GM18858 (cell line): Measurements from ENCODE around the gene VEZF1.

ENCODE experiments used
- ATAC-seq: cut with Tn5 transposase; IDR thresholded peaks from one replicate; pipeline ENCODE4 v1.9.1; 2021; ENCODE audit not compliant: unreplicated experiment

The VEZF1 gene

GRCh38 chr17:57999010-57999495 lies 11.0 kb upstream of the VEZF1 start:
- no peak for ATAC-seq

- ATAC-seq = no peak
Observed at GRCh38 chr17:57997085-57997809, 9.2 kb upstream of the VEZF1 start.

- ATAC-seq = peak; percentile 44
Observed at GRCh38 chr17:57995076-57995956, 7.3 kb upstream of the VEZF1 start.

GRCh38 chr17:57994436-57994835 lies 6.4 kb upstream of the VEZF1 start:
- ATAC-seq = no peak

GRCh38 chr17:57993471-57994365 lies 5.7 kb upstream of the VEZF1 start:
- ATAC-seq = no peak

GRCh38 chr17:57991537-57991936 lies 3.5 kb upstream of the VEZF1 start:
- ATAC-seq = no peak

- no peak for ATAC-seq
Observed at GRCh38 chr17:57990037-57990436, 2.0 kb upstream of the VEZF1 start.

GRCh38 chr17:57988301-57989250 lies 522 bp upstream of the VEZF1 start:
- peak; percentile 56 for ATAC-seq

- no peak for ATAC-seq
Observed at GRCh38 chr17:57986841-57987580, 1.0 kb downstream of the VEZF1 start.

- no peak for ATAC-seq
Observed at GRCh38 chr17:57985675-57985974, 2.4 kb downstream of the VEZF1 start.

- ATAC-seq = no peak
Observed at GRCh38 chr17:57984936-57985674, 2.9 kb downstream of the VEZF1 start.

- no peak for ATAC-seq
Observed at GRCh38 chr17:57984261-57984890, 3.7 kb downstream of the VEZF1 start.

GRCh38 chr17:57983446-57983845 lies 4.6 kb downstream of the VEZF1 start:
- ATAC-seq = no peak

- no peak for ATAC-seq
Observed at GRCh38 chr17:57982452-57983170, 5.4 kb downstream of the VEZF1 start.

GRCh38 chr17:57980522-57980921 lies 7.5 kb downstream of the VEZF1 start:
- no peak for ATAC-seq

- ATAC-seq = no peak
Observed at GRCh38 chr17:57979076-57979475, 9.0 kb downstream of the VEZF1 start.

GRCh38 chr17:57976594-57976993 lies 11.5 kb downstream of the VEZF1 start:
- no peak for ATAC-seq

- ATAC-seq = no peak
Observed at GRCh38 chr17:57975044-57975443, 13.0 kb downstream of the VEZF1 start.
